ENCODE results near the gene MCRS1.

- TF ChIP-seq CTCF (conservative IDR thresholded peaks at IDR 0.05; ENCODE audit: low read depth in 2 of 2), result no peak
- TF ChIP-seq ZNF331 (CRISPR knock-in tag; IDR thresholded peaks at IDR 0.05; ENCODE audit: low read depth), result no peak
- no peak for TF ChIP-seq POLR2AphosphoS5 (IDR thresholded peaks at IDR 0.05; ENCODE audit: low read depth)
- no peak for TF ChIP-seq EZH2phosphoT487 (IDR thresholded peaks at IDR 0.05; ENCODE audit: unreplicated experiment)
Observed at GRCh38 chr12:49558526-49558925, 9.4 kb downstream of the MCRS1 start.
